ENCODE results near the gene AIFM2. TPM values are rescaled to one million over a fixed set of nuclear protein-coding genes. Genes with fewer than 3 reads are reported as not detected.

AIFM2 gene
- total and polyA plus RNA-seq, 2 of the 13 experiments (the other 11 are each of a cell fraction or from before 2014, with no cell fraction given): 20.3 to 29.5 TPM

- no peak for TF ChIP-seq ZNF530 (CRISPR knock-in tag; IDR thresholded peaks at IDR 0.05; ENCODE audit: low read depth)
- TF ChIP-seq RFX5 (IDR thresholded peaks at IDR 0.05; ENCODE audit: low read depth, low read length): no peak
- peak; percentile 38; the same call in 1 of the 2 replicates for TF ChIP-seq ZNF142 (CRISPR knock-in tag; IDR thresholded peaks at IDR 0.05)
- no peak for TF ChIP-seq ZNF552 (CRISPR knock-in tag; IDR thresholded peaks at IDR 0.05; ENCODE audit: borderline replicate concordance)
- TF ChIP-seq TEAD3 (CRISPR knock-in tag; optimal IDR thresholded peaks at IDR 0.05; ENCODE audit: borderline replicate concordance): peak; percentile 58
- peak; percentile 47 for TF ChIP-seq RBM22 (optimal IDR thresholded peaks at IDR 0.05; ENCODE audit: low read length)
- TF ChIP-seq EHMT2 (IDR thresholded peaks at IDR 0.05; ENCODE audit: borderline replicate concordance, low read depth, low read length): no peak
- TF ChIP-seq TFDP2 (CRISPR knock-in tag; IDR thresholded peaks at IDR 0.05): no peak
- TF ChIP-seq ZGPAT (CRISPR knock-in tag; IDR thresholded peaks at IDR 0.05): peak; percentile 70
- no peak for TF ChIP-seq ZNF558 (CRISPR knock-in tag; IDR thresholded peaks at IDR 0.05; ENCODE audit: borderline replicate concordance)
- TF ChIP-seq KAT8 (CRISPR knock-in tag; IDR thresholded peaks at IDR 0.05): peak; percentile 61
- TF ChIP-seq HNF1B (CRISPR knock-in tag; IDR thresholded peaks at IDR 0.05): peak; percentile 72
- no peak for TF ChIP-seq BCLAF1 (IDR thresholded peaks at IDR 0.05)
- peak; percentile 87 for TF ChIP-seq SALL1 (CRISPR knock-in tag; IDR thresholded peaks at IDR 0.05)
These were observed 23.4 kb downstream of the AIFM2 start (continued) for GRCh38 chr10:70109064-70109729.

All from HepG2 (cell line).